Stimulated activated CD4-positive, alpha-beta T cell treated with anti-CD3 and anti-CD28 coated beads, Interleukin-1b, Interleukin-23, amount 100 ng/mL, for 48 hours (primary cell): Measurements from ENCODE around the gene C22orf23.
A peak's percentile ranks its signal among the peaks of the same experiment; 100 is the strongest.

Experiments
- DNase-seq: peaks from one replicate; pipeline ENCODE4 v3.0.0-alpha.2; 2020

C22orf23 gene

GRCh38 chr22:37953437-37954179 lies at the start of gene C22orf23, which contains the start of gene POLR2F:
TSS of gene C22orf23 (minus strand) at chr22:37953601. CDS start at chr22:37953149, 452 bp downstream.
TSS of gene POLR2F (plus strand) at chr22:37953699. CDS start at chr22:37953788, 89 bp downstream.
- DNase-seq, result peak; percentile 95

DNA sequence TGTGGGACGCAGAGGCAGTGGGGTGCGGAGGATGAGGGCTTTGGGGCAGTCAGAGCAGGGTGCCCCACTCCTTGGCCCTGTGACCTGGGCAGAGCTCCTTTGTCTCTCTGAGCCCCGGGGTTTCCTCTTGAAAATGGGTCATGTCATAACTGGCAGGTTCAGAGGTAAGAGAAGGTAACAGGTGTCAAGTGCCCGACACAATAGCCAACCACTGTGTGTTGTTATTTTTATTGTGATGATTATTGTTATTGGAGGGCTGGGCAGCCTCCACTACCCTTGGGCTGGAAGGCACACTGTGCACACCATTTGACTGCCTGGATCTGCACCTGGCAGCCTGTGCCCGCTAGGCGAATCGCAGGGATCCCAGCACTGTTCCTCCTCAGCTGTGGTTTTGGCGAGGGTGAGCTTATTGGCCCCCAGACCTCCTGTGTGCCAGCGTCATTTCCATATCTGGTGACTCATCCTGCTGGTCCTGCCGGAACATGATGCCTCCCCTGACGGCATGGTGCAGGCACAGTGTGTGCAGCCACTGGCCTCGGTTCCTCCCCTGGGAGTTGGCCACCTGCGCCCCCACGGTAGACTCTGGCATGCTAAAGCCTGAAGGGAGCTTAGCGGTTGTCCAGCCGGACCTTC lies 46.4 kb upstream of the C22orf23 start:
- DNase-seq, result peak; percentile 8

DNA sequence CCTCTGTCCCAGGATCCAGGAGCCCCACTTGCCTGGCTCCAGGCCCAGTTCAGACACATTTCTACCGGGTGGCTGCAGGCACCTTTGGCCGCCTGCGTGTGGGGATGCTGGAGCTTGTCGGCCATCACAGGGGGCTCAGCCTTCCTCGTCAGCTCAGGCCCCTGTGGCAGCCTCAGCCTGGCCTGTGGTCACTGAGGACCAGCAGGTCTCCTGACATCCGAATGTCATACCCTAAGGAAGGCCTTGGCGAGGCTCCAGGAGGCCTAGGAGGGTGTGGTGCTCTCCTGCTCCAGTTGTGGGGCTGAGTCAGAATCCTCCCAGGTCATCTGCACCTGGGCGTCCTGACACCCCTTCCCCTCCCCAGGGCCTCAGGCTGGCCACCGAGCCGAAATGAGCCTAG lies 45.8 kb upstream of the C22orf23 start:
- DNase-seq, result no peak

GRCh38 chr22:37998543-37998942 lies 45.1 kb upstream of the C22orf23 start:
- DNase-seq, result no peak

DNA sequence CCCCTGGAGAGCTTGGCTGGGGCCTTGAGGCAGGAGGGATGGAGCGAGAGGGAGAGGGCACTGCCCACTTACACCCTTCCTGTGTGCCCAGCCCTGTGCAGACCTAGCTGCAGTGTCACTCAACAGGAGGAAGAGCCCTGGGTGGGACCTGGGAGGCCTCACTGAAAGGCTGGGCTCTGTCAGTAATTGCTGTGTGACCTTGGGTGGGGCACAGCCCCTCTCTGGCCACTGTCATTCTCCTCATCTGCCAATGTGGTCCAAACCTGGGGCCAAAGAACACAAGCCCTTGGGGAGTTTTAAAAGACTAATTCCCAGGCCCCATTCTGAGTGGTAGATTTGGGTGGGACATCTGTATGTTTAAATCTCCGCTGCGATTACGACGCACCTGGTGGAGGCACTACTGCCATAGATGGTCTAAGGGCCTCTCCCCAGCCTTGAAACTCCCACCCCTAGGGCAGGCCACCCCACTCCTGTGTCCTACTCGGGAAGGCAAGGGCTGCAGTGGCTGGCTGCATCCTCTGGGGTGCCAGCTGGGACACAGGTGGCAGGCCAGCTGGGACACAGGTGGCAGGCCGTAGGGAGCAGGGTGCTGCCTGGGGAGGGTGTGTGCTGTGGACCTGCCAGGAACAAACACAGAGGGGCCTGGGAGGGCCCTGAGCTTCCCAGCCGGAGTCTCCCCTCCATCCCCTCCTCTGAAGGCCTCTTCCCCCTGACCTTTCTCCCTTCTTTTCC lies 43.3 kb upstream of the C22orf23 start:
- DNase-seq, result no peak

DNA sequence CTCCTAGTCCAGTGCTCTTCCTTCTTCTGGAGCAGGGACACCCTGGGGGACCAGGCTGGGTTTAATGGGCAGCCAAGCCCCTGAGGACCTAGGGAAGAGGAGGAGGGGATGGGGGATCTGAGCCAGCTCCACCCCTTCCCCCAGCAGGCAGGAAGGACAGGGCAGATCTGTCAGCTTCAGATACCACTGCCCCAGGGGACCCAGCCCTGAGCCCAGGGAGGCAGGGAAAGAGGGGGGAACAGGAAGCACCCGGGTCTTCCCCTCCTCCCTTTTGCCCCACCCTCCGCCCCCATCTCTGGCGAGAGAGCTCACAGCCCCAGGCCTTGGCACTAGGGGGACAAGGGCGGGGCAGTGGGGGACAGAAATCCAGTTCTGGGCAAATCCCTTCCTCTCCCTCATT lies 42.7 kb upstream of the C22orf23 start:
- no peak for DNase-seq

DNA sequence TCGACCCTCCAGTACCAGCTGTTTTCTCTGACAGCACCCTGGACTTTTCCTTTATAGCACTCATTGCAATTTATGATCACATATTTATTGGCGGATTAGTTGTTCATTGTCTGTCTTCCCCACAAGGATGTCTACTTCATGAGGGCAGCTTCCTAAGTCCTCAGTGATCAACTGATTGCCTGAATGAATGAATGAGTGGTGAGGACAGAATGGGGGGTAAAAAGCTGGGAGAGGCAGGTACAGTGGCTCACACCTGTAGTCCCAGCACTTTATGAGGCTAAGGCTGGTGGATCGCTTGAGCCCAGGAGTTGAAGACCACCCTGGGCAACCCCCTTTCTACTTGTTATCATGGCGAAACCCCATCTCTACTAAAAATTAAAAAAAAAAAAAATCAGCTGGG lies 42.1 kb upstream of the C22orf23 start:
- no peak for DNase-seq

GRCh38 chr22:37994982-37995381 lies 41.6 kb upstream of the C22orf23 start:
- DNase-seq, result no peak

DNA sequence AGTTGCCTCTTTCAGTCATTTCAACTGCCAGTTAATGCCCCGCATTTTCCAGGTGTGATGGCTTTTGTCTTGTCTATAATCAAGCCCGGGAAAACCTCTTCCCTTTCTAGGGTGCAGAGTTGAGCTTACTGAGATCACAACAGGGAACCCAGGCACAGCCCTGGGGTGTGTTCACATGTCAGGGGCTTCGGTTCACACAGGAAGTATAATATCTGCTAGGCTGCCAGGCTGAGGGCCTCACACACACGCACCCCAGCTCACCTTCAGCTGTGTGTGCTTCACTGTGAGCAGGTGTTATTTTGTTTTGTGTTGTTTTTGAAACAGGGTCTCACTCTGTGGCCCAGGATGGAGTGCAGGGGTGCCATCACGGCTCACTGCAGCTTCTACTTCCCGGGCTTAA lies 40.6 kb upstream of the C22orf23 start:
- DNase-seq, result no peak

DNA sequence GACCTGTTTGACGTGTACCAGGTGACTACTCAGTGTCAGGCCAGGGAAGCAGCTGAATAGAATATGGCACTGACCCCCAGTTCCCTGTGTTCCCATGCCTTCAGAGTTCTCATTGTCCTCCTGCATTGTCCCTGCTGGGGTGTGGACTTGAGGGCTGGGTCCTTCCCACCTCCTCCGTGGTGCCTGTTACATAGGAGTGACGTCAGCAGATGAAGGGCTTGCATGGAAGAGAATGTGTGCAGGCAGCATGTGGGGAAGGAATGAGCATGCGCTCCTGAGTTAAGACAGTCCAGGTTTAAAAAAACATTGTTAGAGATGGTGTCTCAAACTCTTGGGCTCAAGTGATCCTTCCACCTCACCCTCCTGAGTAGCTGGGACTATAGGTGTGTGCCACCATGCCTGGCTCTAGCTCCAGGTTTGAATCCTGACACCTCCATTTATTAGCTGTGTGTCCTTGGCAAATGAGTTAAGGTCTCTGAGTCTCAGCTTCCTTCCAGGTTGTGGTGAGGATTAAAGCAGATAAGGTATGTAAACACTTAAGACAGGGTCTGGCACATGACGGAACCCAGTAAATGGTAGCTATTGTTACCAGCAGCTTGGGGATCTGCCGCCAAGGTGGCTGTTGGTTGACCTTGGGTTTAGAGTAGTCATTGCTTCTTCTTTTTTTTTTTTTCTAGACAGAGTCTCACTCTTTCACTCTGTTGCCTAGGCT lies 38.5 kb upstream of the C22orf23 start:
- no peak for DNase-seq

- DNase-seq, result no peak
Measured at GRCh38 chr22:37990862-37991261, 37.5 kb upstream of the C22orf23 start.

DNA sequence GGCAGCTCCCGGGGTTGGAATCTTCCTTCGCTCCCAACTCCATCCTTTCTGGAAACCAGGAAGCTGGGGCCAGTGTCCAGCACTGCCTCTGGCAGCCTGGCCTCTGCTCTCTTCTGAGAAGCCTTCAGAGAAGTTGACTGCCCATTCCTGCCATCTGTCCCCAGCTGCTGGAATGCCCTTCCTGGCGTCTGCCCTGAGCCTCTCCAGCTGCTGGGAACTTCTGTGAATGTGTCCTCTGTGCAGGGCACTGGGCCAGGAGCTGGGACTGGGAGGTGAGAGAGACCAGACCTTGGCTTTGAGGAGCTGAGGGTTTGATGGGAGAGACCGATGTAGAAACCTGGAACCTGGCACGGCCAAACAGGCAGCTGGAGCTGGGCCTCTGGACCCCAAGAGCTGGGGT lies 36.9 kb upstream of the C22orf23 start:
- no peak for DNase-seq

DNA sequence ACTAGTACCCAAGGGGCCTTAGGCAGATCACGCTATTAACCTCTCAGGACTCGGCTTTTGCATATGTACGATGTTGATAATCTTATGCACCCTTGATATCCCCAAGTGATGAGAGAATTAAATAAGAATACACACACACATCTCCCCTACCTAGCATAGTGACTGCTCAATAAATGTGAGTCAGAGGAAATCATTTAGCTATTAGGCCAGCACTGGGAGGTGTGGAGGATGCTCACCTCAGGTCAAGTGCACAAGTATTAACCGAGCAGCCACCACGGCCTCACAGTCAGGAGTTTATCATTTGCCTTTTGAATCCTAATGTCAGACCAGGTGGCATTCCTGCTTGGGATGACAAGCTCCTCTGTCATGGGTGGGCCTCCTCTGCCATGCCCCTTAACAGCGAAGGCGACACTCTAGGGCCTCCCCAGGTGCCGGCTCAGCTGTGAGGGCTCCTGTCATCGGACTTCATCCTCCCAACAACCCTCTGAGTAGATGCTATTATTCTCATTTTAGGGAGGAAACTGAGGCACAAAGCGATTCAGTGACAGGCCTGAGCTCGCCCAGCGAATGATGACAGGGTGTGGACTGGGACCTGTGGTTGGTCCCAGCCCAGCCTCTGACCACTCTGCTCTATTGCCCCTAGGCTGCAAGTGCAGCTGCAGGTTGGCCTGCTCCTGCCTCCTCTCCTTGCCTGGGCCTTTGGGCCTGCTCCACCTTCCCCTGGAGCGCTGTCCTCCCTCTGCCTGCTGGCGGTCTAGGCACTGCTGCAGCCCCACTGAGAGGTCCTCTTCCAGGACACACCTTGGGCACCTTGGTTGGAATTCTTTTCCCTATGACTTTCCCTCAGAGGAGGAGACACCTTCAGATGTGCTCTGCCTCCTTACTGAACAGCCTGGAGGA lies 36.0 kb upstream of the C22orf23 start:
- no peak for DNase-seq

GRCh38 chr22:37986371-37986770 lies 33.0 kb upstream of the C22orf23 start:
- DNase-seq, result no peak

GRCh38 chr22:37985751-37986281 lies 32.4 kb upstream of the C22orf23 start:
- no peak for DNase-seq

DNA sequence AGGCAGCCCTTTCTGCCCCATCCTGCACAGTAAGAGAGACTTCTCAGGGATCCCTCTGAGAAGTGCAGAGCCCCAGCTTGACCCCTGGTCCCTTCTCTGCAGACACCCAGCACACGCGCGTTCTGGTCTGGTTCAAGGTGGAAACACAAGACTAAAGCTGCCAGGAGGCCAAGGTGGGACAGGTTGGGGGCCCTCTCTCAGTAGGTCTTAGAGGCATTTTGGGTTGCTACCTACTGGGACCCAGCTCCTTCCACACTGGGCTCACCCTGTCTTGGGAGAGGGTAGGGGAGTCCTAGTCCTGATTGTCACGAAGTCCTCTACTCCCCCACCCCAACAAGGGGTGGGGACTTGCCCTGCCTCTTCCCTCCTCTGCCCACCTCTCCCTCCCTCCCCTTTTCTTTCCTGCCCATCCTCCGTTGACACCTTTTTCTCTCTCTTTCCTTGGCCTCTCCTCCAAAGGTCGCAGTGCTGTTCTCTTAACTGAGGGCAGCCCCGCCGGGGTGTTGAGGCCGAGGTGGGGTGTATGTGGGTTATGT lies 31.7 kb upstream of the C22orf23 start:
- no peak for DNase-seq

GRCh38 chr22:37983860-37984791 lies 30.7 kb upstream of the C22orf23 start, which contains the start of gene SOX10:
TSS of gene SOX10 (minus strand) at chr22:37984555. CDS start at chr22:37983784, 771 bp downstream.
- no peak for DNase-seq

DNA sequence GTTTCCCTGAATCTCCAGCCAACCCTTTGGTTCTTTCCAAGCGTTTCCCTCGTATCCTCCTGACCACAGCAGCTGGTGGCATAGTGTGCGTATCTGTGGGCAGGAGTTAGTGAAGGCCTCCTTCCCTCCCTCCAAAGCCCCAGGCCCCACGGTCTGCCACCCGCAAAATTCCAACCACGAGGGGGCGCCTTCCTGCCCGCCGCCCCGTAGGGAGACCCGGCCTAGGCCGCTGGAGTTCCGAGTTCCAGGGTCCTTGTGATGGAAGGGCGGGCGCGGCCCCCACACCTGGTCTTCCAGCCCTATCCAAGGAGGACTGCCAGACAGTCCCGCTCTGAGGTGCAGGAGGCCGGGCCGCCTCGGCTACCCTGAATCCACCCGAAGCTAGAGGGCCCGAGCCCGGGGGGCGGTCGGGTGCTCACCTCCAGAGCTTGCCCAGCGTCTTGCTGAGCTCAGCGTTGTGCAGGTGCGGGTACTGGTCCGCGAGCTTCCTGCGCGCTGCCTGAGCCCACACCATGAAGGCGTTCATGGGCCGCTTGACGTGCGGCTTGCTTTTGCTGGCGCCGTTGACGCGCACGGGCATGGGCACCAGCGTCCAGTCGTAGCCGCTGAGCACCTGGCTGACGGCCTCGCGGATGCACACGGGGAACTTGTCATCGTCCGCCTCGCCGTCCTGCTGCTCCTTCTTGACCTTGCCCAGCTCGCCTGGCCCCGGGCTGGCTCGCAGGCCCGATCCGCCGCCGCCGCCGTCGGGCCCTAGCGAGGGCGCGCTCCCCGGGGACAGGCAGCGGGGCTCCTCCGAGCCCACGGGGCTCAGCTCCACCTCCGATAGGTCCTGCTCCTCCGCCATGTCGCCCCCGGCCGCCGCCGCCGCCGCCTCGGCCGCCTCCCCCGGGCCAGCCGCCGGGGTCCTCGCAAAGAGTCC lies 29.8 kb upstream of the C22orf23 start:
- no peak for DNase-seq

- DNase-seq, result no peak
Measured at GRCh38 chr22:37982151-37982785, 28.9 kb upstream of the C22orf23 start.
